Small intestine (tissue), 7 donors: ENCODE results near the gene POLR3GL. TPM values are rescaled to one million over a fixed set of nuclear protein-coding genes. Genes with fewer than 3 reads are reported as not detected.

Experiments
- DNase-seq, 2 donors: peaks; one replicate each; pipeline versions ENCODE4 v3.0.0 to v3.0.0-alpha.2; 2013
- FAIRE-seq: peaks from 2 replicates; lab custom pipeline; 2012; peaks lifted over from hg19 to GRCh38; lab: Jason Lieb, UNC
- H3K27ac ChIP-seq, 3 donors: one replicate each; pipeline ENCODE4 v1.5.1; 2013; ENCODE audit warnings: low read length in 2 of 3, mild to moderate bottlenecking in 2 of 3, control low read depth in 1 of 3, inconsistent platforms in 1 of 3, low read depth in 1 of 3, moderate library complexity in 1 of 3
- H3K27me3 ChIP-seq, 3 donors: one replicate each; pipeline ENCODE4 v1.6.1; 2013; ENCODE audit warnings: low read length in 3 of 3, inconsistent platforms in 1 of 3; ENCODE audit not compliant: control insufficient read depth in 3 of 3, insufficient read depth in 3 of 3
- H3K36me3 ChIP-seq, 3 donors: one replicate each; pipeline ENCODE4 v1.6.1; 2013; ENCODE audit warnings: low read length in 3 of 3, inconsistent platforms in 1 of 3, low read depth in 1 of 3, mild to moderate bottlenecking in 1 of 3, moderate library complexity in 1 of 3; ENCODE audit not compliant: control insufficient read depth in 3 of 3, insufficient read depth in 2 of 3
- H3K4me1 ChIP-seq, 3 donors: one replicate each; pipeline ENCODE4 v1.6.1; 2013; ENCODE audit warnings: low read length in 2 of 3, inconsistent platforms in 1 of 3, low read depth in 1 of 3, mild to moderate bottlenecking in 1 of 3, moderate library complexity in 1 of 3; ENCODE audit not compliant: control insufficient read depth in 3 of 3, insufficient read depth in 2 of 3
- H3K4me3 ChIP-seq, 3 donors: one replicate each; pipeline ENCODE4 v1.5.1; 2013; ENCODE audit warnings: low read length in 3 of 3, control low read depth in 1 of 3, inconsistent platforms in 1 of 3, low read depth in 1 of 3, mild to moderate bottlenecking in 1 of 3, moderate library complexity in 1 of 3
- H3K9me3 ChIP-seq, 2 donors: one replicate each; pipeline ENCODE4 v1.6.1; 2013; ENCODE audit warnings: low read depth in 1 of 2, low read length in 1 of 2; ENCODE audit not compliant: control insufficient read depth in 2 of 2, insufficient read depth in 1 of 2
- WGBS, 3 donors: extraction: QIAGEN DNeasy Blood & Tissue Kit; methylation state at CpG; one replicate each; pipeline ENCODE4 v1.1.7; 2013; 5-methylcytosine and 5-hydroxymethylcytosine counted together
- polyA plus RNA-seq, 4 donors: library from polyadenylated mRNA; stranded (reverse) in 3 of 4; unstranded in 1 of 4; fragments of 200-250 nt in 3 of 4; fragments of 120-200 nt in 1 of 4; gene quantifications; one replicate each; pipeline versions ENCODE4 v1.2.1 to v1.2.3, GENCODE V29; 2013
- donor health status: healthy with polysubstance abuse.
- donor health status: control.
- donor health status: control.
- donor health status: Bipolar disorder and iron deficiency.
- donor health status: healthy.

The POLR3GL gene
- polyA plus RNA-seq, 4 donors, result 28.2 to 37.3 (median 33.8) TPM

GRCh38 chr1:145942405-145942804 is 22.1 kb upstream of the POLR3GL start:
- no peaks in the 10 kb centered on the region for H3K9me3 ChIP-seq
- no peaks in the 10 kb centered on the region for H3K27me3 ChIP-seq
- DNase-seq (no peak), FAIRE-seq (no peak)
- H3K36me3 ChIP-seq, result no peaks in the 10 kb centered on the region
- WGBS, 3 donors, result 84 to 95% (median 91%) methylated on average over 4 of the region's 4 CpGs
- H3K27ac ChIP-seq, result no peak overlapping the region
- H3K4me1 ChIP-seq, result peaks cover 0 to 5% (median 0%) of the 10 kb centered on the region in 3 donors
- no peak overlapping the region for H3K4me3 ChIP-seq

DNA sequence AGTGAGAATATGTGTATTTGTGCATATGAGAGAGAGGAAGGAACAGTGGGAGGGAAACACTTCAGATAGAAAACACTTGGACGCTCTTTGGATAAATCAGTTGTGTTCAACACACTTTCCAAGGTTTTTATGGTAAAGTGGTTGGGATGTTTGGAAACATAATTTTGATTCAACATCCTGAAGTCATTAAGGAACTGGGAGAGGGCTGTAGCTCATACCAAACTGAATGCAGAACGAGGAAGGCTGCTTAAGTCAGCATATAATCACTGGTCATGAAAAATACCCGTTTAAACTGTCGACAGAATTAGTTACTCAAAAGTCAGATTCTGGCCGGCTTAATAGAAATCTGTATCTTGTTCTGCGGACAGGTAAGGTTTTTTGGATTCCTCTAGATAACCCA is 21.6 kb upstream of the POLR3GL start:
- FAIRE-seq (no peak), DNase-seq (no peak)
- 84 to 93% (median 91%) methylated on average over 6 of the region's 6 CpGs for WGBS, 3 donors
- peaks cover 0 to 5% (median 0%) of the 10 kb centered on the region in 3 donors for H3K4me1 ChIP-seq
- H3K9me3 ChIP-seq, result no peaks in the 10 kb centered on the region
- no peak overlapping the region for H3K4me3 ChIP-seq
- no peak overlapping the region for H3K27ac ChIP-seq
- H3K36me3 ChIP-seq, result no peaks in the 10 kb centered on the region
- H3K27me3 ChIP-seq, result no peaks in the 10 kb centered on the region

DNA sequence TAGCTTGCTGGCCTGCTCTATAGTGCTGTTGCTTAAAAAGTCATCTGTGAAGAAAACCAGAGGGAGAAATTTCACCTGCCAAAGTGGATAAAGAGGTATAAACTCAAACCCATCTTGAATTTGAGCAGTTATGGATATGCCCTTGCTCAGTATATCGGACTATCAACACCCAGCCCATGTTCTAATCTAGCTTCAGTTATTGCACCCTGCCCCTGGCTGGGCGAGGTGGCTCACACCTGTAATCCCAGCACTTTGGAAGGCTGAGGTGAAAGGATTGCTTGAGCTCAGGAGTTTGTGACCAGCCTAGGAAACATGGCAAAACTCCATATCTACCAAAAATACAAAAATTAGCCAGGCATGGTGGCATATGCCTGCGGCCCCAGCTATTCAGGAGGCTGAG is 20.0 kb upstream of the POLR3GL start:
- no peak overlapping the region for H3K27ac ChIP-seq
- no peak overlapping the region for H3K4me3 ChIP-seq
- no peaks in the 10 kb centered on the region for H3K36me3 ChIP-seq
- no peaks in the 10 kb centered on the region for H3K27me3 ChIP-seq
- no peaks in the 10 kb centered on the region for H3K9me3 ChIP-seq
- no peak for FAIRE-seq
- 35 to 71% (median 43%) methylated on average over 3 of the region's 3 CpGs for WGBS, 3 donors
- peak in 1 of 2 donors; percentile 73 for DNase-seq
- H3K4me1 ChIP-seq, result peaks cover 0 to 5% (median 0%) of the 10 kb centered on the region in 3 donors

- Histone ChIP-seq H3K4me1 (peaks cover 0 to 5% (median 0%) of the 10 kb centered on the region in 3 donors), H3K27ac (no peak overlapping the region), H3K9me3 (no peaks in the 10 kb centered on the region), H3K4me3 (no peak overlapping the region), H3K36me3 (no peaks in the 10 kb centered on the region), H3K27me3 (no peaks in the 10 kb centered on the region)
- 49 to 80% (median 67%) methylated on average over 4 of the region's 4 CpGs for WGBS, 3 donors
- DNase-seq (peak in 1 of 2 donors; percentile 52), FAIRE-seq (no peak)
Measured at GRCh38 chr1:145946477-145946986, 18.0 kb upstream of the POLR3GL start.

GRCh38 chr1:145947551-145947950 is 16.9 kb upstream of the POLR3GL start:
- Histone ChIP-seq H3K4me1 (peaks cover 0 to 5% (median 0%) of the 10 kb centered on the region in 3 donors), H3K27me3 (no peaks in the 10 kb centered on the region), H3K4me3 (no peak overlapping the region), H3K27ac (no peak overlapping the region), H3K9me3 (no peaks in the 10 kb centered on the region), H3K36me3 (no peaks in the 10 kb centered on the region)
- FAIRE-seq (no peak), DNase-seq (no peak)
- 84 to 93% (median 88%) methylated on average over 4 of the region's 4 CpGs for WGBS, 3 donors

GRCh38 chr1:145949219-145949618 is 15.3 kb upstream of the POLR3GL start:
- H3K27ac ChIP-seq, result no peak overlapping the region
- DNase-seq (no peak), FAIRE-seq (no peak)
- H3K36me3 ChIP-seq, result no peaks in the 10 kb centered on the region
- H3K4me3 ChIP-seq, result no peak overlapping the region
- WGBS, 3 donors, result 90 to 94% (median 93%) methylated on average over 4 of the region's 4 CpGs
- peaks cover 0 to 5% (median 0%) of the 10 kb centered on the region in 3 donors for H3K4me1 ChIP-seq
- no peaks in the 10 kb centered on the region for H3K9me3 ChIP-seq
- peaks cover 0 to 2% (median 0%) of the 10 kb centered on the region in 3 donors for H3K27me3 ChIP-seq

GRCh38 chr1:145951526-145951925 is 13.0 kb upstream of the POLR3GL start:
- DNase-seq (no peak), FAIRE-seq (no peak)
- H3K27me3 ChIP-seq, result peaks cover 0 to 6% (median 0%) of the 10 kb centered on the region in 3 donors
- H3K4me1 ChIP-seq, result peaks cover 0 to 13% (median 0%) of the 10 kb centered on the region in 3 donors
- no peak overlapping the region for H3K4me3 ChIP-seq
- no peaks in the 10 kb centered on the region for H3K9me3 ChIP-seq
- WGBS, 3 donors, result 90 to 100% (median 100%) methylated on average over 1 of the region's 1 CpG
- no peaks in the 10 kb centered on the region for H3K36me3 ChIP-seq
- H3K27ac ChIP-seq, result no peak overlapping the region

DNA sequence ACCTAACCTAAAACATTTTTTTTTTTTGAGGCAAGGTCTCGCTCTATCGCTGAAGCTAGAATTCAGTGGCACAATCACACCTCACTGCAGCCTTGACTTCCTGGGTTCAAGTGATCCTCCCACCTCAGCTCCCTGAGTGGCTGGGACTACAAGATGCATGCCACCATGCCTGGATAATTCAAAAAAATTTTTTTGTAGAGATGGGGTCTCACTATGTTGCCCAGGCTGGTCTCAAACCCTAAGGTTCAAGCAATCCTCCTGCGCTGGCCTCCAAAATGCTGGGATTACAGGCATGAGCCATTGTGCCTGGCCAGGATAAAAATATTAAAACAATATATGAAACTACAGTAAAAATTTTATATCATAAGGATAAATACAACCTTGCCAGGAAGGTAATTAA is 11.6 kb upstream of the POLR3GL start:
- Histone ChIP-seq H3K27ac (no peak overlapping the region), H3K27me3 (peaks cover 0 to 10% (median 0%) of the 10 kb centered on the region in 3 donors), H3K36me3 (no peaks in the 10 kb centered on the region), H3K4me3 (no peak overlapping the region), H3K4me1 (peaks cover 0 to 13% (median 0%) of the 10 kb centered on the region in 3 donors), H3K9me3 (no peaks in the 10 kb centered on the region)
- DNase-seq (no peak), FAIRE-seq (no peak)
- WGBS, 3 donors, result 97 to 99% (median 98%) methylated on average over 3 of the region's 3 CpGs

DNA sequence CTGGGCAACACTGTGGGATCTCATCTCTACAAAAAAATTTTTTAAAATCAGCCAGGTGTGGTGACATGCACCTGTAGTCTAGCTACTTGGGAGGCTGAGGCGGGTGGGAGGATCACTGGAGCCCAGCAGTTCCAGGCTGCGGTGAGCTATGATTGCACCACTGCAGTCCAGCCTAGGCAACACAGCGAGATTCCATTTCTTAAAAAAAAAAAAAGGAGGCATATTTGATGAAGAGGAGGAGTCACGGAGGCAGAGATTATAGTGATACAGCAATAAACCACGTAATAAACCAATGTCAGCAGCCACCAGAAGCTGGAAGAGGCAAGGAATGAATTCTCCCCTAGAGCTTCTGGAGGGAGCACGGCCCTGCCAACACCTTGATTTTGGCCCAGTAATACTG is 10.6 kb upstream of the POLR3GL start:
- Histone ChIP-seq H3K4me3 (no peak overlapping the region), H3K36me3 (no peaks in the 10 kb centered on the region), H3K9me3 (no peaks in the 10 kb centered on the region), H3K27ac (no peak overlapping the region), H3K4me1 (peaks cover 0 to 13% (median 5%) of the 10 kb centered on the region in 3 donors), H3K27me3 (peaks cover 0 to 14% (median 0%) of the 10 kb centered on the region in 3 donors)
- DNase-seq (no peak), FAIRE-seq (no peak)
- WGBS, 3 donors, result 73 to 83% (median 79%) methylated on average over 6 of the region's 6 CpGs
